ENCODE results near the gene ATP2B2.

- no peak for TF ChIP-seq POLR2A (IDR thresholded peaks at IDR 0.05; ENCODE audit: extremely low read depth, insufficient read length)
- TF ChIP-seq, protein P1, sequence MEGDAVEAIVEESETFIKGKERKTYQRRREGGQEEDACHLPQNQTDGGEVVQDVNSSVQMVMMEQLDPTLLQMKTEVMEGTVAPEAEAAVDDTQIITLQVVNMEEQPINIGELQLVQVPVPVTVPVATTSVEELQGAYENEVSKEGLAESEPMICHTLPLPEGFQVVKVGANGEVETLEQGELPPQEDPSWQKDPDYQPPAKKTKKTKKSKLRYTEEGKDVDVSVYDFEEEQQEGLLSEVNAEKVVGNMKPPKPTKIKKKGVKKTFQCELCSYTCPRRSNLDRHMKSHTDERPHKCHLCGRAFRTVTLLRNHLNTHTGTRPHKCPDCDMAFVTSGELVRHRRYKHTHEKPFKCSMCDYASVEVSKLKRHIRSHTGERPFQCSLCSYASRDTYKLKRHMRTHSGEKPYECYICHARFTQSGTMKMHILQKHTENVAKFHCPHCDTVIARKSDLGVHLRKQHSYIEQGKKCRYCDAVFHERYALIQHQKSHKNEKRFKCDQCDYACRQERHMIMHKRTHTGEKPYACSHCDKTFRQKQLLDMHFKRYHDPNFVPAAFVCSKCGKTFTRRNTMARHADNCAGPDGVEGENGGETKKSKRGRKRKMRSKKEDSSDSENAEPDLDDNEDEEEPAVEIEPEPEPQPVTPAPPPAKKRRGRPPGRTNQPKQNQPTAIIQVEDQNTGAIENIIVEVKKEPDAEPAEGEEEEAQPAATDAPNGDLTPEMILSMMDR (IDR thresholded peaks at IDR 0.05; ENCODE audit: low read depth, low read length) = no peak
- no peak for TF ChIP-seq MYC (IDR thresholded peaks at IDR 0.05; ENCODE audit: low read depth, low read length)
These were observed 136.9 kb downstream of the ATP2B2 start for GRCh38 chr3:10368512-10368911.
